Stimulated activated CD8-positive, alpha-beta memory T cell treated with anti-CD3 and anti-CD28 coated beads, Interleukin-12 subunit alpha, Interleukin-12 subunit beta, amount 100 ng/mL, for 1 hour (primary cell): ENCODE results near the gene PLCG2.
A peak's percentile ranks its signal among the peaks of the same experiment; 100 is the strongest.

Experiments used
- DNase-seq: peaks from one replicate; pipeline ENCODE4 v3.0.0-alpha.2; 2020; ENCODE audit warnings: low read depth

PLCG2 gene

DNA sequence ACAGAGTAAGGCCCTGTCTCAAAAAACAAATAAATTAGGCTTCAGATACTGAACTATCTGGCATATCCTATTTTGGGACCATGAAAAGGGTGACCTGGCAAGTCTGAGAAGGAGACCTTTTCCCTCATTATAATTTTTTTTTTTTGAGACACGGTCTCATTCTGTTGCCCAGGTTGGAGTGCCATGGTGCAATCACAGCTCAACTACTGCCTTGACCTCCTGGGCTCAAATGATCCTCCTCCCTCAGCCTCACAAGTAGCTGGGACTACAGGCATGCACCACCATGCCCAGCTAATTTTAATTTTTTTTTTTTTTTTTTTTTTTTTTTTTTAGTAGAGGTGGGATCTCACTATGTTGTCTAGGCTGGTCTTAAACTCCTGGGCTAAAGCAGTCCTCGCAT, 37.3 kb downstream of the PLCG2 start:
- DNase-seq: no peak

DNA sequence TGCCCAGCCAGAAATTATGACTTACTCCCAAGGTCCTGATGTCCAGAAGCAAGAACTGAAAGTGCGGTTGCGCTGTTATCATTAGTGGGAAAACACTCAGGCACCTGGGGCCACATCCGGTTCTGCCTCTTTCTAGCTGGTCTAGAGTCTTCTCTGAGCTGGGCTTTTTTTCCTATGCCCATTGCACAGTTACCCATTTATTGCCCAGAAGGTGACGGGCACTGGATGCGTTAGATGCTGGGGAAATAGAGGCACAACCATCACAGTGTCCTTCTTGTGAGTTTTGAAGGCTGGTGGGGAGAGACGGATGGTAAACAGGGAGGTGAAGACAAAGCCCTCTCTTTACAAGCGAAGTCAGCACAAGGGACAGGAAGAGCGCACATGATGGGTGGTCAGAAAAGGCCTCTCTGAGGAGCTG, 37.7 kb downstream of the PLCG2 start:
- DNase-seq: no peak

GRCh38 chr16:81817296-81817695, 38.2 kb downstream of the PLCG2 start:
- DNase-seq: no peak

DNA sequence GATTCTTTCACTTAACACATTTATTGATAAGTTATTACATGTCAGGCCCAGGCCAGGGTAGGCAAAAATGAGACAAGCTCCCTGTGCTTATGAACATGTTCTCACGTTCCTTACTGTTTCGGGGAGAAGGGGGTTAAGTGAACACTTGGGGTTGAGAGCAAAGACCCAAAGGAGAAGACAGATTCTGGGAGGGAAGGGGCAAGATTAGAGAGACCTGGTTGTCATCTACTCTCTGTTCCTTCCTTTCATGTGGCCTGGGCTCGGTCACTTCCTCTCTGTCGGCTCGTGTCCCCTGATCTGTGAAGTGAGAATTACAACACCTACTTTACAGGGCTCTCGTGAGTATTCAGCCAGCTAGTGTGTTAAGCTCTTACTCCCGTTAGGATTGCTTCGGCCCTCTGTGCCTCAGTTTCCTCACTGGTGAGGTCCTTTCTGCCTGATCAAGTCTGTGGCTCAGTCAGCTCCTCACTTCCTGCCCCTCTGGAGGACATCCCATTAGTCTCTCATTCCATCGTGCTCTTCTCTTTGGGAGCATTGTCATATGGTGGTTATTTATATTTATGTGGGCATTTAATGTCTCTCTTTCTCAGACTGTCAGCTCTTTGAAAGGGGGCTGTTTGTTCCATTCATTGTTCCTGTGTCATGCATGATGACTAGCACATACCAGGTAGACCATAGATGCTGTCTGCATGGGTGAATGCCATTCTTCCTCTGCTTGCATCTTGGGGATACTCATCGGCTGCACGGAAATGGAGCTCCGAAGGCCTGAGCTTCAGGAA, 38.9 kb downstream of the PLCG2 start:
- no peak for DNase-seq

- no peak for DNase-seq
Observed at GRCh38 chr16:81818568-81818896, 39.4 kb downstream of the PLCG2 start.

GRCh38 chr16:81818905-81819304, 39.8 kb downstream of the PLCG2 start:
- no peak for DNase-seq

DNA sequence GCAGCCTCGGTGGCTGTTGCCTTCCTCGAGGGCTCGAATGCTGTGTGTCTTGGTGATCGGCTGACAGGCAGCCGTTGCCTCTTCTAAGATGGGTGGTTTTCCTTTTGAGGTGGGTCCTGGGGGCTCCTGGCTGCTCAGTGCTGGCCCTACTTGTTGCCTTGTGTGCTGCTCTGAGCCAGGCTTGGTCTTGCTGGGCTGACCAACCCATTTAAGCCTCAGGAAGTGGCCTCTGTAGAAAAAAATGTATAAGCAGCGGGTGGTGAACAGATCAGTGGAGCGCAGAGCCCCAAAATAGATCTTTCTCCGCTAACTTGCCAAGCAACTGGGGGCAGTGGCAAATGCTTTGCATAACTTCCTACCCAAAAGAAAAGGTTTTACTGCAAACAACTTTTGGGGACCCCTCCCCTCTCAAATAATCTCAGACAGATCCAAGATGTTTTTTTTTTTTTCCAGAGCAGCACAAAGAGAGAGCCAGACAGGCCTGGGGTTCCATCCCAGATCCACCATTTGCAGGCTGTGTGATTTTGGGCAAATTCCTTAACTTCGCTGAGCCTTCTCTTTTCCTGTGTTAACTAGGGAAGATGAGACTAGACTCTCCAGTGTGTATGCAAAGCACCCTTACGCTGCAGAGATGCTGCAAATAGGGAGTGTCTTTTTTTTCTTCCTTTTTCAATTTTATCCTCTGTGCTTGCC, 42.5 kb downstream of the PLCG2 start:
- no peak for DNase-seq

GRCh38 chr16:81823111-81823510, 44.0 kb downstream of the PLCG2 start:
- DNase-seq: no peak

- no peak for DNase-seq
Observed at GRCh38 chr16:81823734-81824133, 44.6 kb downstream of the PLCG2 start.

DNA sequence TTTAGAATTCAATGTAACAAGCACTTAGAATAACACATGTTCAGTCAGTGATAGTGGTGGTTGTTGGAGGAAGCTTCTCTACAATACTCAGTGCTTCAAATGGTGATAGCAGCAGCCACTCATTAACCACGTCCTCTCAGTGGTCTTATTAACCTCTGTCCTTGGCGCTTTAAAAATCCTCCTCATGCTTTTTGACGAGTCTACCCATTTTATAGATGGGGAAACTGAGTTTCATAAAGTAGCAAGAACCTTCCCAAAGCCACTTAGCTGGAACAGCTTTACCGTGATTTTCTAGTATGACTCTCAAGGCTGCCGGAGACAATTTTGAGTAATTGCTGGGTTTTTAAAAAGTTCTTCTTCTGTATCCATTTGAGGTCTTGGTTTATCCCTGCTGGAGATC, 47.4 kb downstream of the PLCG2 start:
- DNase-seq: no peak

DNA sequence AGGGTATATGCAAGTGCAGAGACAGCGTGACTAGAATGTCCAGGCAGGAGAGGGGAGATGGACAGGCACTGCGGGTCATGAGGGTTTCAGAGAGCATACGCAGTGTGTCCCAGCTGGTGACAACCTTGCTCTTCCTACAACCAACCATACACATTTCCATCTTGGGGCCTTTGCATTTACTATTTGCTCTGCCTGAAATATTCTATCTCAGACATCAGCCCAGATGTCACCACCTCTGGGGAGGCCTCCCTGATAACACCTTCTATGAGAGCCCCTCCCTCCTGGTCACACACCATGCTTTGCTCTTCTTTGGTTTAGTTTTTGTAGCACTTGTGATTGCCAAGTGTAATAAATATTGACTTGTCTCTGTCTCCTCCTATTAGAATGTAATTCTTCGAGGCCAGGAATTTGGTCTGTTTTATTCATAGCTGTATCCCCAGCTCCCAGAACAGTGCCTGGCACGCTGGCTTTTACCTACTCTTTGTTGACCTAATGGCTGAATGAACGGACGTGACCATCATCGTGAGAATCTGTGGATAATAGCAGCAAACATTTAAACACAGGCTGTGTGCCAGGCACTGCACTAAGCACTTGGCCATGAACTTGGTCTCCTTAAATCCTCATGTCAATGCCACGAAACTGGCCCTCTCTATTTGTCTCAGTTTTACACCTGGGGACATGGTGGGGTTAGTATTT, 51.9 kb downstream of the PLCG2 start:
- no peak for DNase-seq

- DNase-seq: peak; percentile 30
Observed at GRCh38 chr16:81831722-81832126, 52.6 kb downstream of the PLCG2 start.

GRCh38 chr16:81832801-81833547, 53.9 kb downstream of the PLCG2 start:
- DNase-seq: no peak

DNA sequence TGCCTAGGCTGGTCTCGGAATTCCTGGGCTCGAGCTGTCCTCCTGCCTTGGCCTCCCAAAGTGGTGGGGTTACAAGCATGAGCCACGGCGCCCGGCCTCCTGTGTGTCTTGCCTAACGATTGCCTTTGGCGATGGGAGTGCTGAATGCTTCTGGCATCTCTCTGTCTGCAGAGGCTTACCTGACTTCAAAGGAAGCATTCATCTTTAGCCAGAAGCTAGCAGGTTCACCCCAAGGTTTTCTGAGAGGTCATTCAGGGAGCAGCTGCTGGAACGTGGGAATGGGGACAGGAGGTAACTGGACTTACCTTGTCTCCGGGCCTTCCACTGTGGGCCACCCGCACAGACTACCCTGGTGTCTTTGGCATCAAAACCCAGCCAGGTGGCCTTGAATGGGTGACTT, 54.7 kb downstream of the PLCG2 start:
- DNase-seq: no peak

DNA sequence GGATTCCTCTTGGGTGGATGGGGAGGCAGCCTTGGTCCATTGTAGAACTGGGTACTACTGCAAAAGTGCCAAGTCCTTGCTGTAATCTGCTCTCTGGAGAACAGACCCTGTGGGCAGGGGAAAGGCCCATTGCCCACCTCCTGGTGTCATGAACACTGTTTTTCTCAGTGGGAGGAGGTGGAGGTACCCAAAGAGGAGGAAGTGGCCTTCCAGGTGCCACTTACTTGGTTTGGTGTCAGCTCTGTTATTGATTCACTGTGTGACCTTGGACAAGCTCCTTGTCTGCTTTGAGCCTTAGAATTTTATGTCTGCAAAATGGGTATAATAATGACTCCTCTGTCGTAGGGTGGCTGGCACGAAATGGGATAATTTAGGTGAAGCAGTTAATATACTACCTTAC, 55.8 kb downstream of the PLCG2 start:
- no peak for DNase-seq

DNA sequence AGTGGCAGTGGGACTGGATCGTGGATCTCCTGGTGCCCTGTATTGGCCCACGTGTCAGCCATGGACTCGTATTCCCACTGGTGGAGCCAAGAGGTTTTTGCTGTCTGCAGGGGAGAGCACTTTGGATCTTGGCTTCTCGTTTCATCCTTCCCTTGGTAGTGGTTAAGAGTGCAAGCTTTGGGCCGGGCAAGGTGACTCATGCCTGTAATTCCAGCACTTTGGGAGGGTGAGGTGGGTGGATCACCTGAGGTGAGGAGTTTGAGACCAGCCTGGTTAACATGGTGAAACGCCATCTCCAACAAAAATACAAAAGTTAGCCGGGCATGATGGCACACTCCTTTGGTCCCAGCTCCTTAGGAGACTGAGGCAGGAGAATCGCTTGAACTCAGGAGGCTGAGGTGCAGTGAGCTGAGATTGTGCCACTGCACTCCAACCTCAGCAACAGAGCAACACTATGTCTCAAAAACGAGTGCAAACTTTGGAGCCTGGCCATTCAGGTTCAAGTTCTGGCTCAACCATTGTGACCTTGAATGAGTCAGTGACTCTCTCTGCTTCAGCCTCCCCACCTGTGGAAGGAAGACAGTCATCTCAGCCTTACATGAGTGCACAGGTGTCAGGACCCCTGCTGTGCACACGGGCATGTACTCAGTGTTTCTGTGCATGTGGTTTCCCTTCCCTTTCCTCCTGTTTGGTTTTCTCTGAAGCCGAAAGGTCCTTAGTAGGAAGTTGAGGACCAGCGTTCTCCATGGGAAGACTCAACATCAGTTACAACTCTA, 57.4 kb downstream of the PLCG2 start:
- DNase-seq: no peak

DNA sequence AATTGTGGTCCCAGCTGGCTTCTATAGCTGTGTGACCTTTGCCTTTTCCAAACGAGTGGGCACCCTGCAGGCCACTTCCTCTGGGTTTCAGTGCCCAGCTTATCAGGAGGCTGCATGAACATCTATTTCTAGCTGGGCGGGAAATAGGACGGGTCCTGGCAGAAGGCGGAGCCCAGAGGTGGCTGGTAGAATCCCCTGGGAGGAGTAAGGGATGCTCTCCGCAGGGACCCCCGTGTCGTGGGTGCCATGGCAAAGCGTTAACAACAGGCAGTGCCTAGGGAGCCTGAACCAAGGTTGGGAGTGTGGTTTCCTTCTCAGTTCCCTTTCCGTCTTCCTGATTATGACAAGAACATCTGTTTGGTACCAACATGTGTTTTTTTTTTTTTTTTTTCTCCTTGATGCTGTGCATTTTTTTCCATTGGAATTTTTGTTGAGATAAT, 58.2 kb downstream of the PLCG2 start:
- DNase-seq: no peak

DNA sequence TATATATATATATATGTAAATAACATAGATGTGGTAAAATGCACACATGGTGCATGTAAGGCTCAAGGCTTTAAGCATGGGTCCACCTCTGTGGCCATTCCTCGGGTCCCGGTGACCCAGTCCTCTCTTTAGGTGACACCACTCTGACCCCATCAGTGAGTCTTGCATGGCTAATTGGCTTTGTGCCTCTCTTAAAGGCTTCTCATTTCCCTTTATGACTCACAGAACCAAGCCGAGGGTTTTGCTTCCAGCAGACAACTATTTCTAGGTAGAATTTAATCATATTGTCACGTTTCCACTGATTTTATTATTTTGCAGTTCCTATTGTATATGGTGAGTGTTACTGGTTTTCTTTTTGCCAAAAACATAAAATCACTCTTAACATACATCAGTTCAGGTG, 59.7 kb downstream of the PLCG2 start:
- no peak for DNase-seq

- no peak for DNase-seq
Observed at GRCh38 chr16:81841722-81842121, 62.6 kb downstream of the PLCG2 start.

GRCh38 chr16:81842564-81843242, 63.6 kb downstream of the PLCG2 start:
- DNase-seq: no peak

GRCh38 chr16:81843243-81843582, 64.1 kb downstream of the PLCG2 start:
- no peak for DNase-seq
